Heart left ventricle (tissue), 16 donors: Measurements from ENCODE around the gene CASQ2. TPM values are rescaled to one million over a fixed set of nuclear protein-coding genes. Genes with fewer than 3 reads are reported as not detected.
A peak's percentile ranks its signal among the peaks of the same experiment; 100 is the strongest.

ENCODE experiments used
- ATAC-seq, 4 donors: fragments of 200-7000 bp; cut with Tn5 transposase; one replicate each; pipeline ENCODE4 v1.9.1; 2020 to 2022; ENCODE audit warnings: moderate library complexity in 4 of 4, mild to moderate bottlenecking in 3 of 4, moderate number of reproducible peaks in 1 of 4
- DNase-seq, 5 donors: peaks; one replicate each; pipeline ENCODE4 v3.0.0-alpha.2; 2020
- H3K27ac ChIP-seq, 12 donors: fragments of 200-600 bp; sonication (generic) in 4 of 12; one replicate each; pipeline versions ENCODE4 v1.5.0 to v1.8.0; 2016 to 2022; ENCODE audit warnings: mild to moderate bottlenecking in 2 of 12
- H3K27me3 ChIP-seq, 9 donors: fragments of 200-600 bp; sonication (generic) in 2 of 9; one replicate each; pipeline versions ENCODE4 v1.5.1 to v1.8.0; 2016 to 2022; ENCODE audit warnings: mild to moderate bottlenecking in 3 of 9
- H3K36me3 ChIP-seq, 9 donors: fragments of 200-600 bp; sonication (generic) in 2 of 9; one replicate each; pipeline versions ENCODE4 v1.5.0 to v1.8.0; 2018 to 2022; ENCODE audit warnings: mild to moderate bottlenecking in 2 of 9
- H3K4me1 ChIP-seq, 12 donors: fragments of 200-600 bp; sonication (generic) in 4 of 12; one replicate each; pipeline versions ENCODE4 v1.5.0 to v1.8.0; 2016 to 2022; ENCODE audit warnings: mild to moderate bottlenecking in 3 of 12
- H3K4me3 ChIP-seq, 12 donors: fragments of 200-600 bp; sonication (generic) in 4 of 12; one replicate each; pipeline versions ENCODE4 v1.5.0 to v1.8.0; 2017 to 2022; ENCODE audit warnings: mild to moderate bottlenecking in 9 of 12, moderate library complexity in 4 of 12
- H3K9me3 ChIP-seq, 12 donors: fragments of 200-600 bp; sonication (generic) in 4 of 12; one replicate each; pipeline versions ENCODE4 v1.5.0 to v1.8.0; 2016 to 2022; ENCODE audit warnings: mild to moderate bottlenecking in 1 of 12
- POLR2A ChIP-seq, 2 donors: fragments of 450-650 bp; IDR thresholded peaks; one replicate each; pipeline ENCODE4 v1.6.1; 2017; ENCODE audit warnings: antibody characterized with exemption in 2 of 2, mild to moderate bottlenecking in 2 of 2, moderate library complexity in 2 of 2
- WGBS, 4 donors: extraction: QIAGEN DNeasy Blood & Tissue Kit in 2 of 4; methylation state at CpG; one replicate each; pipeline versions ENCODE4 v1.1.5 to v1.1.7; 2013 to 2018; 5-methylcytosine and 5-hydroxymethylcytosine counted together
- intact Hi-C, 10 donors: fragments of 100-400 bp; cut with DNase I; formaldehyde crosslinking; loops; one replicate each; pipeline versions ENCODE4 v1.11.1 to v1.14.2; 2022
- polyA plus RNA-seq, 2 donors: library from polyadenylated mRNA; stranded (reverse); fragments of 200-250 nt; gene quantifications; one replicate each; pipeline ENCODE4 v1.2.3, GENCODE V29; 2013
- total RNA-seq, 9 donors: library from RNA; depleted of rRNA in 2 of 9; stranded (reverse); fragments of >200 nt in 2 of 9; fragmentation: NEBNext Ultra II Directional in 3 of 9; extraction: Animal tissue kit (Norgen Biotek cat#: 25700) in 3 of 9; gene quantifications; one replicate each; pipeline versions ENCODE4 v1.1.0 to v1.2.4, GENCODE V29; 2016 to 2023
- TF ChIP-seq, protein P1 (sequence below), 12 donors: fragments of 200-600 bp; sonication (generic) in 4 of 12; IDR thresholded peaks; one replicate each; pipeline versions ENCODE4 v1.5.0 to v1.8.0; 2018 to 2022; ENCODE audit warnings: antibody characterized with exemption in 12 of 12, mild to moderate bottlenecking in 5 of 12
- donor health status: ischemic (EF 13 %, LVEDD 7.1; RV severe dilation, severe dysfunction).
- donor health status: healthy with polysubstance abuse.
- donor health status: DM: no; HTN: yes; CAD: no.
- donor health status: DM: no; HTN: no; CAD: no.
- donor health status: ischemic (EF 25% LVEDD 6.9; RV normal size, moderate dysfunction).
- donor health status: ischemic (EF 25% LVEDD 5.7; RV mildly dilated, moderate dysfunction).
- donor health status: healthy.
- donor health status: DM: yes; HTN: yes; CAD: no.
- donor health status: ischemic (EF 35%, LVEDD 5.7; RV mildly dilated, moderate dysfunction).
- donor health status: nonischemic (EF 11% LVEDD 7.7; RV severe dilation, severe dysfunction).
- donor health status: DM: yes; HTN: yes; CAD: no.
- donor health status: PGD.
- donor health status: ischemic (EF 29% LVEDD 5.4; RV normal size, mild dysfunction).
- donor health status: nonischemic (EF 23%, LVEDD 6.1; RV moderate dilation, normal function).

The CASQ2 gene
- total and polyA plus RNA-seq, 11 donors = 444 to 1,692 (median 895) TPM

- ATAC-seq (peak in 2 of 4 donors; percentile 11 to 38), DNase-seq (no peak)
- TF ChIP-seq, protein P1, sequence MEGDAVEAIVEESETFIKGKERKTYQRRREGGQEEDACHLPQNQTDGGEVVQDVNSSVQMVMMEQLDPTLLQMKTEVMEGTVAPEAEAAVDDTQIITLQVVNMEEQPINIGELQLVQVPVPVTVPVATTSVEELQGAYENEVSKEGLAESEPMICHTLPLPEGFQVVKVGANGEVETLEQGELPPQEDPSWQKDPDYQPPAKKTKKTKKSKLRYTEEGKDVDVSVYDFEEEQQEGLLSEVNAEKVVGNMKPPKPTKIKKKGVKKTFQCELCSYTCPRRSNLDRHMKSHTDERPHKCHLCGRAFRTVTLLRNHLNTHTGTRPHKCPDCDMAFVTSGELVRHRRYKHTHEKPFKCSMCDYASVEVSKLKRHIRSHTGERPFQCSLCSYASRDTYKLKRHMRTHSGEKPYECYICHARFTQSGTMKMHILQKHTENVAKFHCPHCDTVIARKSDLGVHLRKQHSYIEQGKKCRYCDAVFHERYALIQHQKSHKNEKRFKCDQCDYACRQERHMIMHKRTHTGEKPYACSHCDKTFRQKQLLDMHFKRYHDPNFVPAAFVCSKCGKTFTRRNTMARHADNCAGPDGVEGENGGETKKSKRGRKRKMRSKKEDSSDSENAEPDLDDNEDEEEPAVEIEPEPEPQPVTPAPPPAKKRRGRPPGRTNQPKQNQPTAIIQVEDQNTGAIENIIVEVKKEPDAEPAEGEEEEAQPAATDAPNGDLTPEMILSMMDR (IDR thresholded peaks at IDR 0.05) = no peak
- no peak for TF ChIP-seq POLR2A (IDR thresholded peaks at IDR 0.05)
- peaks cover 0 to 17% (median 3%) of the 10 kb centered on the region in 9 donors for H3K36me3 ChIP-seq
- H3K9me3 ChIP-seq = peaks cover 0 to 5% (median 0%) of the 10 kb centered on the region in 12 donors
- 74 to 80% (median 78%) methylated on average over 13 of the region's 13 CpGs for WGBS, 4 donors
- peak overlapping the region in 8 of 12 donors; percentile 27 to 74 (median 49) for H3K27ac ChIP-seq
- intact Hi-C loops = no loop called here
- peaks cover 0 to 54% (median 18%) of the 10 kb centered on the region in 12 donors for H3K4me1 ChIP-seq
- H3K4me3 ChIP-seq = no peak overlapping the region
- no peaks in the 10 kb centered on the region for H3K27me3 ChIP-seq
These were observed 96.1 kb downstream of the CASQ2 start for GRCh38 chr1:115672224-115673009.

DNA sequence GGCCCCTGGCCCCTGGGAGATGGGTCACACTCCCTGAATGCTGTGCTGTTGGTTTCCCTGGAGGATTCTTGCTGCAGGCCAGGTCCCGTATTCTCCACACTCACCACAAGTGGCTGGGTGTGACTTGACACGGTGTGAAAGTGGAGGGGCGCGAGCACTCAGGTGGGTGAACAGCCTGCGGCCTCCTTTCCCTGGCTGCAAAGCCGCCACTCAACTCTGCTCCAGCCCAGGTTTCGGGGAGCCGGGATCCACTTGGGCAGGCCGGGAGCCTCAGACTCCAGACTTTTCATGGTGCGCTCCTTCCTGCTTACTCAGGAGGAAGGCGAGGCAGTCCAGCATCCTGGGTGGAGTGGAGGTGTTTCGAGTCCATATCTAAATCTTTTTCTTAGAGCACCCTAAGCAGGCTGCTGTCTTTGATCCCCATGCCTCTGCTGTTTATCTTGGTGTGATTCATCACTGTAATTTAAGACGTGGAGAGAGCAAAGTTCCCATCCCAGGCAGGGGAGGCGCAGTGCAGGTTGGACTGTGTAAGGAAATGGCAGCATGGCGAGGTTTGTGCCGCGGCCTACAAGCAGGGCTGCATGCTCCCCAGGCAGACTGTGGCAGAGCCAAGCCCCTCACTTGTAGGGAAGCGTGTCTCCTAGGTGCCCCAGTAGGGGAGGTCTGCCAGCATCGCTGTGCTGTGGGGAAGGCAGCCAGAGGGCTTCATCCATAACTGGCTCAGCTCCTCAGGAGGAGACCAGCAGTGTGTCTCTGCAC is 97.2 kb downstream of the CASQ2 start:
- peak overlapping the region in 5 of 12 donors; percentile 27 to 74 (median 50) for H3K27ac ChIP-seq
- H3K36me3 ChIP-seq = peaks cover 0 to 19% (median 4%) of the 10 kb centered on the region in 9 donors
- 79 to 85% (median 82%) methylated on average over 4 to 19 of the region's 19 CpGs for WGBS, 4 donors
- H3K4me1 ChIP-seq = peaks cover 0 to 56% (median 19%) of the 10 kb centered on the region in 12 donors
- no peak for DNase-seq
- TF ChIP-seq POLR2A (IDR thresholded peaks at IDR 0.05) = no peak
- TF ChIP-seq, protein P1 (IDR thresholded peaks at IDR 0.05) = no peak
- H3K9me3 ChIP-seq = peaks cover 0 to 5% (median 0%) of the 10 kb centered on the region in 12 donors
- intact Hi-C loops = no loop called here
- no peaks in the 10 kb centered on the region for H3K27me3 ChIP-seq
- peak in 3 of 4 donors; percentile 31 to 59 (median 41) for ATAC-seq
- H3K4me3 ChIP-seq = no peak overlapping the region

DNA sequence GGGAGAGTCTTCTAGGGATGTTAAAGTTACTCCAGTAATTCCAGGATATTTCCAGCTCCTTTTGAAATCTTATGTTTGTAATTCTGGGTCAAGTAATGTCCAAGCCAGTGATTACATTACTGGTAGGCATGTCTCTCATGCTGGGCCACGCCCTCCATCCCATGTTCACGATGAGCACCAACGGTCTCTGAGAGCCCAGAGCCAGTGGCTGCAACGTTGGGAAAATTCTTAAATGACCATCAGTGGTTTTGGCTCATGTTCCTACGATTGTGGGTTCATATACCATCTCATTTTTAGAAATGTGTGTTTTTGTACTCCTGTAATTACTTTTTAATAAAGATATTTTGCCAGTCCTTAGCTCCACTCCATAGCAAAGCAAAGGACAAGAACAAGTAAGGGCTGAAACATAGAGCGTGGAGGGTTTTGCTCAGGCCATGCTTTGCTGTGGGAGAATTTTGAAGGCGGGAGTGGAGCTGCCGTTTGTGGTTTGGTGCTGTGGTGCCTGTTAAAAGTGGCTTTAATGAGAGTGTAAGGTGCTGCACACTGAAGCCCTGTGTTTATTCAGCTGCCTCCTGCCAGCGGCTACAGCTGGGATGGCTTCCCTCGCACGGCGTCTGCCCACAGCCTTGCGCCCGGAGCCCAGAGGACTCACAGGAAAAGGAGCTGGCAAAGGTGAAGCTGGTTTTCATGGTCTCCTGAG is 97.9 kb downstream of the CASQ2 start:
- 83 to 88% (median 87%) methylated on average over 14 of the region's 14 CpGs for WGBS, 4 donors
- peak overlapping the region in 1 of 12 donors; percentile 50 for H3K27ac ChIP-seq
- H3K9me3 ChIP-seq = peaks cover 0 to 5% (median 0%) of the 10 kb centered on the region in 12 donors
- no peak for TF ChIP-seq POLR2A (IDR thresholded peaks at IDR 0.05)
- TF ChIP-seq, protein P1 (IDR thresholded peaks at IDR 0.05) = no peak
- H3K4me3 ChIP-seq = no peak overlapping the region
- intact Hi-C loops = no loop called here
- DNase-seq (no peak), ATAC-seq (no peak)
- H3K36me3 ChIP-seq = peaks cover 0 to 22% (median 6%) of the 10 kb centered on the region in 9 donors
- no peaks in the 10 kb centered on the region for H3K27me3 ChIP-seq
- H3K4me1 ChIP-seq = peaks cover 0 to 57% (median 20%) of the 10 kb centered on the region in 12 donors
